Esophagus squamous epithelium (tissue), 5 donors: Measurements from ENCODE around the gene OR10A4. TPM values are rescaled to one million over a fixed set of nuclear protein-coding genes. Genes with fewer than 3 reads are reported as not detected.

Experiments used
- DNase-seq: peaks from one replicate; lab custom pipeline; 2025; lab: John Stamatoyannopoulos, UW
- H3K27ac ChIP-seq, 4 donors: fragments of 200-600 bp; sonication (generic); one replicate each; pipeline ENCODE4 v1.5.1; 2016 to 2019; ENCODE audit warnings: mild to moderate bottlenecking in 1 of 4
- H3K27me3 ChIP-seq, 4 donors: fragments of 200-600 bp; sonication (generic); 1 replicate in 3 of 4; 2 replicates in 1 of 4; pipeline versions ENCODE4 v1.5.1 to v1.6.0; 2017 to 2021; ENCODE audit warnings: antibody characterized with exemption in 1 of 4
- H3K36me3 ChIP-seq, 3 donors: fragments of 200-600 bp; sonication (generic); one replicate each; pipeline ENCODE4 v1.5.1; 2016 to 2019
- H3K4me1 ChIP-seq, 3 donors: fragments of 200-600 bp; sonication (generic); one replicate each; pipeline ENCODE4 v1.5.1; 2017 to 2019
- H3K4me3 ChIP-seq, 4 donors: fragments of 200-600 bp; sonication (generic); 1 replicate in 3 of 4; 2 replicates in 1 of 4; pipeline ENCODE4 v1.5.1; 2016 to 2019; ENCODE audit warnings: mild to moderate bottlenecking in 2 of 4, moderate library complexity in 1 of 4
- H3K9me3 ChIP-seq, 3 donors: fragments of 200-600 bp; sonication (generic); one replicate each; pipeline ENCODE4 v1.5.1; 2016 to 2019
- CTCF ChIP-seq, 6 experiments: fragments of 450-650 bp in 4 of 6; fragments of 200-600 bp in 2 of 6; sonication (generic) in 2 of 6; IDR thresholded peaks; one replicate each; pipeline ENCODE4 v1.5.1; 2016 to 2019; ENCODE audit warnings: antibody characterized with exemption in 6 of 6, mild to moderate bottlenecking in 4 of 6, moderate library complexity in 4 of 6
- POLR2A ChIP-seq, 4 donors: fragments of 450-650 bp; IDR thresholded peaks; one replicate each; pipeline ENCODE4 v1.6.1; 2017; ENCODE audit warnings: antibody characterized with exemption in 4 of 4, mild to moderate bottlenecking in 4 of 4, moderate library complexity in 3 of 4
- WGBS, 2 donors: methylation state at CpG; one replicate each; pipeline ENCODE4 v1.1.5; 2018; 5-methylcytosine and 5-hydroxymethylcytosine counted together
- intact Hi-C: fragments of 100-400 bp; cut with DNase I; formaldehyde crosslinking; loops from one replicate; pipeline ENCODE4 v1.15.0; 2022
- total RNA-seq, 4 donors: library from RNA; depleted of rRNA; stranded (reverse); fragments of >200 nt; gene quantifications; one replicate each; pipeline ENCODE4 v1.1.0, GENCODE V29; 2016
- donor health status: DM: yes; HTN: yes; CAD: no.

OR10A4 gene
- total RNA-seq: not detected

GRCh38 chr11:6876325-6876724 is at the start of gene OR10A4:
TSS of gene OR10A4 (plus strand) at chr11:6876625. CDS start at chr11:6876648, 23 bp downstream.
- DNase-seq: no peak
- H3K27ac ChIP-seq: no peak within 1 kb of the TSS
- no peaks in the 10 kb centered on the region for H3K9me3 ChIP-seq
- WGBS, 2 donors: 81 to 93% methylated on average over 1 of the region's 1 CpG
- no peaks in the 10 kb centered on the region for H3K36me3 ChIP-seq
- H3K27me3 ChIP-seq: no peaks in the 10 kb centered on the region
- intact Hi-C loops: no loop called here
- H3K4me1 ChIP-seq: no peaks in the 10 kb centered on the region
- no peak within 1 kb of the TSS for H3K4me3 ChIP-seq
- TF ChIP-seq POLR2A (IDR thresholded peaks at IDR 0.05): no peak
- no peak for TF ChIP-seq CTCF (IDR thresholded peaks at IDR 0.05)

GRCh38 chr11:6828103-6828502 is 48.3 kb upstream of the OR10A4 start:
- Histone ChIP-seq H3K4me3 (no peak overlapping the region), H3K27ac (no peak overlapping the region), H3K9me3 (no peaks in the 10 kb centered on the region), H3K27me3 (no peaks in the 10 kb centered on the region), H3K36me3 (no peaks in the 10 kb centered on the region), H3K4me1 (no peaks in the 10 kb centered on the region)
- 63 to 71% methylated on average over 1 of the region's 1 CpG for WGBS, 2 donors
- TF ChIP-seq CTCF (IDR thresholded peaks at IDR 0.05): no peak
- no peak for TF ChIP-seq POLR2A (IDR thresholded peaks at IDR 0.05)
- DNase-seq: no peak
- intact Hi-C loops: no loop called here

- 73% methylated on average over 6 of the region's 6 CpGs for WGBS, 2 donors
- no peak for TF ChIP-seq POLR2A (IDR thresholded peaks at IDR 0.05)
- TF ChIP-seq CTCF (IDR thresholded peaks at IDR 0.05): no peak
- no peak for DNase-seq
- Histone ChIP-seq H3K27me3 (no peaks in the 10 kb centered on the region), H3K9me3 (no peaks in the 10 kb centered on the region), H3K4me1 (no peaks in the 10 kb centered on the region), H3K27ac (no peak overlapping the region), H3K4me3 (no peak overlapping the region), H3K36me3 (no peaks in the 10 kb centered on the region)
- intact Hi-C loops: no loop called here
Observed at GRCh38 chr11:6833356-6833755, 43.1 kb upstream of the OR10A4 start.

- Histone ChIP-seq H3K4me3 (no peak overlapping the region), H3K4me1 (no peaks in the 10 kb centered on the region), H3K27me3 (no peaks in the 10 kb centered on the region), H3K9me3 (no peaks in the 10 kb centered on the region), H3K36me3 (no peaks in the 10 kb centered on the region), H3K27ac (no peak overlapping the region)
- no peak for DNase-seq
- TF ChIP-seq CTCF (IDR thresholded peaks at IDR 0.05) (no peak), POLR2A (IDR thresholded peaks at IDR 0.05) (no peak)
- 50 to 79% methylated on average over 1 of the region's 1 CpG for WGBS, 2 donors
- intact Hi-C loops: no loop called here
Observed at GRCh38 chr11:6834021-6834420, 42.4 kb upstream of the OR10A4 start.

GRCh38 chr11:6841694-6842093 is 34.7 kb upstream of the OR10A4 start:
- no peaks in the 10 kb centered on the region for H3K4me1 ChIP-seq
- H3K27me3 ChIP-seq: no peaks in the 10 kb centered on the region
- intact Hi-C loops: no loop called here
- no peak overlapping the region for H3K27ac ChIP-seq
- no peak for DNase-seq
- no peaks in the 10 kb centered on the region for H3K9me3 ChIP-seq
- H3K36me3 ChIP-seq: no peaks in the 10 kb centered on the region
- H3K4me3 ChIP-seq: no peak overlapping the region
- TF ChIP-seq POLR2A (IDR thresholded peaks at IDR 0.05) (no peak), CTCF (IDR thresholded peaks at IDR 0.05) (no peak)
